Measurements from ENCODE around the gene HLX. TPM values are rescaled to one million over a fixed set of nuclear protein-coding genes. Genes with fewer than 3 reads are reported as not detected.

Gene HLX
- total RNA-seq, 1 donor from 2014 or later, result 3.2 TPM

DNA sequence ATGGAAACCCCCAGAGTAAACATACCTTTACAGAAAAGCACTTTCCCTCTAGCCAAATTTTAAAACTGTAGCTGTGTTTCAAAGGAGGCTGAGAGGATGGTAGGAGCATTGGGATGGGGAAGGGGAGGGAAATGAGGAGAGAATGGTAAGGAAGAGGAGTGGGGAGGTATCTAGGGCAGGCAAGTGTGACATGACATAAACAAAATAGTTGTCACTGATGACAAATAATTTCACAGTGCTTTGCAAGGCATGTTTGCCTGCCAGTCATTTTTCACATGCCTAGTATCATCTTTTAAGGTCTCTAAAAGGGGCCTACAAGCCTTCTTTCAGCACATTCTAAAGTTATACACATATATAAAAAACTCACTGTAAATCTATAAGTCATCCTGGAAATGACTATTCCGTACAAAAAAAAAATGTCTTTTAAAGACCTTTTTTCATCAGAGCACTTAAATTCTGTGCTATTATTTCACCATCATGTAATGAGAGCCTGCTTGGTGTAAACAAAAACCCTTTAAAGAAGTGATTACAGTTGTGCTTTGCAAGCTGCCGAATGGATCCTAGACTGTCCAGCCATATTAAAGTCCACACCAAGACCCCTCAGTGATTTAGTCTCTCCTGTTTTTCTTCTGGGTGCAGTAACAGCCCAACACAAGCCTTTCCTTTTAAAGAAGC lies 38.4 kb downstream of the HLX start:
- ATAC-seq (ENCODE audit: low read depth) (no peak), DNase-seq (no peak)
- ChIA-PET CTCF (no interaction called here), POLR2A (no interaction called here)
- H3K27me3 Mint-ChIP-seq, result peaks cover 14% of the 10 kb centered on the region
- TF ChIP-seq, protein P1, sequence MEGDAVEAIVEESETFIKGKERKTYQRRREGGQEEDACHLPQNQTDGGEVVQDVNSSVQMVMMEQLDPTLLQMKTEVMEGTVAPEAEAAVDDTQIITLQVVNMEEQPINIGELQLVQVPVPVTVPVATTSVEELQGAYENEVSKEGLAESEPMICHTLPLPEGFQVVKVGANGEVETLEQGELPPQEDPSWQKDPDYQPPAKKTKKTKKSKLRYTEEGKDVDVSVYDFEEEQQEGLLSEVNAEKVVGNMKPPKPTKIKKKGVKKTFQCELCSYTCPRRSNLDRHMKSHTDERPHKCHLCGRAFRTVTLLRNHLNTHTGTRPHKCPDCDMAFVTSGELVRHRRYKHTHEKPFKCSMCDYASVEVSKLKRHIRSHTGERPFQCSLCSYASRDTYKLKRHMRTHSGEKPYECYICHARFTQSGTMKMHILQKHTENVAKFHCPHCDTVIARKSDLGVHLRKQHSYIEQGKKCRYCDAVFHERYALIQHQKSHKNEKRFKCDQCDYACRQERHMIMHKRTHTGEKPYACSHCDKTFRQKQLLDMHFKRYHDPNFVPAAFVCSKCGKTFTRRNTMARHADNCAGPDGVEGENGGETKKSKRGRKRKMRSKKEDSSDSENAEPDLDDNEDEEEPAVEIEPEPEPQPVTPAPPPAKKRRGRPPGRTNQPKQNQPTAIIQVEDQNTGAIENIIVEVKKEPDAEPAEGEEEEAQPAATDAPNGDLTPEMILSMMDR (IDR thresholded peaks at IDR 0.05), result no peak
- no peak overlapping the region for H3K27ac Mint-ChIP-seq
- intact Hi-C loops (cut with micrococcal nuclease), result no loop called here
- no peaks in the 10 kb centered on the region for H3K36me3 Mint-ChIP-seq (ENCODE audit: low read depth)
- peaks cover 8% of the 10 kb centered on the region for H3K4me1 Mint-ChIP-seq
- no peaks in the 10 kb centered on the region for H3K9me3 Mint-ChIP-seq
- H3K4me3 Mint-ChIP-seq, result no peak overlapping the region

DNA sequence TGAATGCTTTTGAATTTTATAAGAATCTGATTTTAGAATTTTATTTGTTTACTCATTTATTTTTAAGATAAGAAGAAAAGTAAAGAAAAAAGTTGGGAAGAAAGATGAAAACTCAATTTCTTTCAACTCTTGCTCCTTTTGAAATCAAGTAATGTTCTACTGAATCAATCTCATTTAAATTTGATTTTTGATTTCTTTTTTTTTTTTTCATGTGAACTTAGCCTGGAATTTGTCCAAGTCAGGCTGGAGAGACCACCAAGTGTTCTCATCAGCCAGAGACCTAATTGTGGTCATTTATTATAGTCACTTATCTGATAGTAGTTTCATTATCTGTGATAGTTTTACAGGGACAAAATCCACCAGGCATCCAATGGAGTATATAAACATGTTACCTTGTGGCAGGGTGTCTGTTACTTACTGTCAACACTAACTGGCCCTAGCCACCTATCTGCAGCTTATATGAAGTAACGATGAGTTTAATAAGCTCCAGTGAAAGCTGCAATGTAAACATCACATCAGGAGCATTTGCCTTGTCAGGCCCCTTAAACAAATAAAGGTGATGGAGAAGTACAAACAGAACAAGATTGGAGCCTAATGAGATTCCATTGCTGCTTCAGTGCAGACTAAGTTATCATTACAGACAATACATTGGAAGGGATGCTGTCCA lies 39.2 kb downstream of the HLX start:
- TF ChIP-seq, protein P1 (IDR thresholded peaks at IDR 0.05), result no peak
- ChIA-PET CTCF (interaction anchor here (1.0 to 1.3 kb wide), 2 partner anchors 10 to 180 kb away, joined by 3 to 4 read pairs; no protein-coding TSS in a partner anchor), POLR2A (no interaction called here)
- no peak overlapping the region for H3K4me3 Mint-ChIP-seq
- intact Hi-C loops (cut with micrococcal nuclease), result no loop called here
- no peak overlapping the region for H3K27ac Mint-ChIP-seq
- no peaks in the 10 kb centered on the region for H3K36me3 Mint-ChIP-seq (ENCODE audit: low read depth)
- peaks cover 14% of the 10 kb centered on the region for H3K27me3 Mint-ChIP-seq
- H3K4me1 Mint-ChIP-seq, result peaks cover 8% of the 10 kb centered on the region
- ATAC-seq (ENCODE audit: low read depth) (no peak), DNase-seq (no peak)
- no peaks in the 10 kb centered on the region for H3K9me3 Mint-ChIP-seq

DNA sequence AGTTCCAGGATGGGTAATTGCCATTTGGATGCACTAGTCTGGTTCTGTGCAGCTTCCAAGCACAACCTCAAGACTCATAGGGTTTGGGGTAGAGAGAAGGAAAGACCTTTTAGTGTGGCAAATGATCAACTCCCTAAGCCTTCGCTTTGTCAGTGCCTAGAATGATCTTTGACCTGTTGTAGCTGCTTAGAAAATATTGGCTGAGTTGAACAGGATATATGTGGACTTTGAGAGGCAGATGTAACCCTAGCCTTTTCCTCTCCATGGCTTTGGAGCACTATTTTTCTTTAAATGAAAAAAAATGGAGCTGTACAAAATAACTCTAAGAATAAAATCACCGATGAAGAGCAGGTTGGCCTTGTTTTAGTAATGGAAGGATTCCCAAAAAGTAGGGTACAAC lies 41.7 kb downstream of the HLX start:
- TF ChIP-seq, protein P1 (IDR thresholded peaks at IDR 0.05), result no peak
- POLR2A ChIA-PET, result interaction anchor here (0.5 kb wide), 1 partner anchor 40 kb away, joined by 5 read pairs; no protein-coding TSS in a partner anchor
- CTCF ChIA-PET, result no interaction called here
- Mint-ChIP-seq H3K27me3 (peaks cover 9% of the 10 kb centered on the region), H3K4me3 (no peak overlapping the region), H3K36me3 (ENCODE audit: low read depth) (no peaks in the 10 kb centered on the region), H3K9me3 (no peaks in the 10 kb centered on the region), H3K27ac (no peak overlapping the region), H3K4me1 (no peaks in the 10 kb centered on the region)
- ATAC-seq (ENCODE audit: low read depth), result no peak
- intact Hi-C loops (cut with micrococcal nuclease), result no loop called here
- no peak for DNase-seq

DNA sequence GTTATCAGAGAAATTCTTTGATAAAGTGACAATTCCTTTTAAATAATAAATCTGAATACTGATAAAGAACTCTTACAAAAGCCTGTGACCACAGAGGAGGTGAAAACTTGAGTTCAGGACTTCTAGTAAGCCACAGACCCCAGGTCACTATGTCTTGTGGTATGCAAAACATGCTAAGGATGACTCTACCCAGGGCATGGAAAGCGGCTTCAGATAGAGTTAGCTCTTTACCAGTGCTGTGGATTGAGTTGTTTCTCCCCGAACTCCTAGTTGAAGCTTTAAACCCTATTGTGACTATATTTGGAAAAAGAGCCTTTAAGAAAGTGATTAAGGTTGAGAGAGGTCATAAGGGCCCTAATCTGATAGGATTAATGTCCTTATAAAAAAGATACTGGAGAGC lies 42.3 kb downstream of the HLX start:
- CTCF ChIA-PET, result interaction anchor here (1.4 kb wide), 1 partner anchor 177 kb away, joined by 3 read pairs; no protein-coding TSS in a partner anchor
- intact Hi-C loops (cut with micrococcal nuclease), result no loop called here

More for the DNA sequence above, 42.3 kb downstream of the HLX start:
- Mint-ChIP-seq H3K4me3 (no peak overlapping the region), H3K27me3 (peaks cover 5% of the 10 kb centered on the region), H3K9me3 (no peaks in the 10 kb centered on the region), H3K27ac (no peak overlapping the region), H3K4me1 (no peaks in the 10 kb centered on the region), H3K36me3 (ENCODE audit: low read depth) (no peaks in the 10 kb centered on the region)
- TF ChIP-seq, protein P1 (IDR thresholded peaks at IDR 0.05), result no peak
- POLR2A ChIA-PET, result no interaction called here
- no peak for ATAC-seq (ENCODE audit: low read depth)
- DNase-seq, result no peak
